Progenitor cell of endocrine pancreas (in vitro differentiated cells): ENCODE measurements around the gene OSBPL1A. TPM values are rescaled to one million over a fixed set of nuclear protein-coding genes. Genes with fewer than 3 reads are reported as not detected.

ENCODE experiments used
- DNase-seq: peaks from one replicate; pipeline ENCODE4 v3.0.0; 2021; ENCODE audit warnings: low spot score; ENCODE audit not compliant: unreplicated experiment
- H3K27ac Mint-ChIP-seq: 2 replicates; pipeline ENCODE4 v1.8.0; 2021; ENCODE audit warnings: mild to moderate bottlenecking, moderate library complexity, mixed read lengths
- H3K27me3 Mint-ChIP-seq: 2 replicates; pipeline ENCODE4 v1.8.0; 2021; ENCODE audit warnings: mixed read lengths
- H3K36me3 Mint-ChIP-seq: 2 replicates; pipeline ENCODE4 v1.8.0; 2022; ENCODE audit warnings: mixed read lengths; ENCODE audit not compliant: insufficient read depth
- H3K4me1 Mint-ChIP-seq: 2 replicates; pipeline ENCODE4 v1.8.0; 2021; ENCODE audit warnings: low read depth, mixed read lengths
- H3K4me3 Mint-ChIP-seq: 2 replicates; pipeline ENCODE4 v1.8.0; 2021; ENCODE audit warnings: low read depth, mild to moderate bottlenecking, moderate library complexity, mixed read lengths
- H3K9me3 Mint-ChIP-seq: 2 replicates; pipeline ENCODE4 v1.8.0; 2021; ENCODE audit warnings: low read depth, mixed read lengths
- CTCF ChIP-seq: fragments of 200-600 bp; sonication (generic); IDR thresholded peaks from one replicate; pipeline ENCODE4 v1.5.0; 2021; ENCODE audit warnings: antibody characterized with exemption, mild to moderate bottlenecking; ENCODE audit not compliant: unreplicated experiment
- total RNA-seq: library from RNA; stranded (reverse); gene quantifications from 2 replicates; pipeline ENCODE4 v1.2.1, GENCODE V29; 2021

The OSBPL1A gene
- total RNA-seq, 1 donor from 2014 or later, result 15.0 TPM

- H3K27me3 Mint-ChIP-seq, result no peaks in the 10 kb centered on the region
- no peak for TF ChIP-seq CTCF
- DNase-seq, result no peak
- no peaks in the 10 kb centered on the region for H3K9me3 Mint-ChIP-seq
- H3K27ac Mint-ChIP-seq, result no peak overlapping the region
- H3K36me3 Mint-ChIP-seq, result peaks cover 18% of the 10 kb centered on the region
- peaks cover 2% of the 10 kb centered on the region for H3K4me1 Mint-ChIP-seq
- H3K4me3 Mint-ChIP-seq, result no peak overlapping the region
Observed at GRCh38 chr18:24128700-24129099, 268.9 kb downstream of the OSBPL1A start.

GRCh38 chr18:24127735-24128134, 269.9 kb downstream of the OSBPL1A start:
- TF ChIP-seq CTCF, result no peak
- peaks cover 18% of the 10 kb centered on the region for H3K36me3 Mint-ChIP-seq
- no peak overlapping the region for H3K27ac Mint-ChIP-seq
- no peaks in the 10 kb centered on the region for H3K9me3 Mint-ChIP-seq
- no peak for DNase-seq
- peaks cover 2% of the 10 kb centered on the region for H3K4me1 Mint-ChIP-seq
- H3K4me3 Mint-ChIP-seq, result no peak overlapping the region
- H3K27me3 Mint-ChIP-seq, result no peaks in the 10 kb centered on the region

GRCh38 chr18:24126155-24126961, 271.3 kb downstream of the OSBPL1A start:
- Mint-ChIP-seq H3K27ac (no peak overlapping the region), H3K9me3 (no peaks in the 10 kb centered on the region), H3K4me3 (no peak overlapping the region), H3K36me3 (peaks cover 18% of the 10 kb centered on the region), H3K27me3 (no peaks in the 10 kb centered on the region), H3K4me1 (peaks cover 2% of the 10 kb centered on the region)
- DNase-seq, result no peak
- no peak for TF ChIP-seq CTCF

- H3K36me3 Mint-ChIP-seq, result peaks cover 13% of the 10 kb centered on the region
- no peak overlapping the region for H3K27ac Mint-ChIP-seq
- no peak overlapping the region for H3K4me3 Mint-ChIP-seq
- no peaks in the 10 kb centered on the region for H3K27me3 Mint-ChIP-seq
- TF ChIP-seq CTCF, result no peak
- DNase-seq, result no peak
- H3K4me1 Mint-ChIP-seq, result no peaks in the 10 kb centered on the region
- H3K9me3 Mint-ChIP-seq, result no peaks in the 10 kb centered on the region
Observed at GRCh38 chr18:24121625-24122024, 276.0 kb downstream of the OSBPL1A start.

- Mint-ChIP-seq H3K36me3 (peaks cover 13% of the 10 kb centered on the region), H3K27me3 (no peaks in the 10 kb centered on the region), H3K9me3 (no peaks in the 10 kb centered on the region), H3K27ac (no peak overlapping the region), H3K4me1 (no peaks in the 10 kb centered on the region), H3K4me3 (no peak overlapping the region)
- no peak for TF ChIP-seq CTCF
- no peak for DNase-seq
Observed at GRCh38 chr18:24120676-24121075, 276.9 kb downstream of the OSBPL1A start.
